MCF 10A (cell line): ENCODE results near the gene MATK. TPM values are rescaled to one million over a fixed set of nuclear protein-coding genes. Genes with fewer than 3 reads are reported as not detected.

Experiments used
- BruUV-seq: library from RNA; stranded (reverse); fragments of 400-500 nt; replicated peaks from 2 replicates; lab custom pipeline; 2021; lab: Mats Ljungman, UMichigan
- CTCF ChIA-PET: fragments of 300-600 bp; sonication (Branson Sonifier 250); formaldehyde crosslinking; extraction: SDS; loops from one replicate; lab custom pipeline; 2021; ENCODE audit warnings: antibody characterized with exemption, inconsistent platforms; lab: Yijun Ruan, JAX
- POLR2A ChIA-PET: fragments of 300-600, 350-650 bp; sonication (Branson Sonifier 250); formaldehyde crosslinking; extraction: SDS; loops from one replicate; lab custom pipeline; 2020; ENCODE audit warnings: antibody characterized with exemption, inconsistent platforms; lab: Yijun Ruan, JAX
- DNase-seq: peaks from one replicate; pipeline ENCODE4 v3.0.0-alpha.2; 2018; ENCODE audit not compliant: unreplicated experiment
- H3K27ac Mint-ChIP-seq: one replicate; pipeline ENCODE4 v1.8.0; 2022; ENCODE audit warnings: mild to moderate bottlenecking, low read depth, mixed read lengths; ENCODE audit not compliant: unreplicated experiment
- H3K27me3 Mint-ChIP-seq: one replicate; pipeline ENCODE4 v1.8.0; 2022; ENCODE audit warnings: mixed read lengths; ENCODE audit not compliant: insufficient read depth, unreplicated experiment
- H3K36me3 Mint-ChIP-seq: one replicate; pipeline ENCODE4 v1.8.0; 2022; ENCODE audit warnings: mild to moderate bottlenecking, moderate library complexity, mixed read lengths; ENCODE audit not compliant: insufficient read depth, unreplicated experiment
- H3K4me1 Mint-ChIP-seq: one replicate; pipeline ENCODE4 v1.8.0; 2022; ENCODE audit warnings: mixed read lengths; ENCODE audit not compliant: insufficient read depth, unreplicated experiment
- H3K4me3 Mint-ChIP-seq: one replicate; pipeline ENCODE4 v1.8.0; 2022; ENCODE audit warnings: mild to moderate bottlenecking, moderate library complexity, mixed read lengths; ENCODE audit not compliant: unreplicated experiment
- H3K9me3 Mint-ChIP-seq: one replicate; pipeline ENCODE4 v1.8.0; 2022; ENCODE audit warnings: mixed read lengths; ENCODE audit not compliant: unreplicated experiment
- CTCF ChIP-seq: fragments of 200-600 bp; IDR thresholded peaks from one replicate; pipeline ENCODE4 v1.8.0; 2022; ENCODE audit warnings: antibody characterized with exemption, mild to moderate bottlenecking; ENCODE audit not compliant: unreplicated experiment
- intact Hi-C: fragments of 100-400 bp; cut with micrococcal nuclease; formaldehyde crosslinking; loops from 2 replicates; pipeline ENCODE4 v1.14.1; 2022
- total RNA-seq: library from RNA; stranded (reverse); gene quantifications from 2 replicates; pipeline ENCODE4 v1.2.3, GENCODE V29; 2022

MATK gene
- total RNA-seq, 1 experiment from 2014 or later, result not detected

GRCh38 chr19:3734310-3734600 lies 51.9 kb downstream of the MATK start:
- Mint-ChIP-seq H3K27ac (no peak overlapping the region), H3K4me1 (peaks cover 6% of the 10 kb centered on the region), H3K27me3 (peaks cover 11% of the 10 kb centered on the region), H3K4me3 (no peak overlapping the region), H3K36me3 (no peaks in the 10 kb centered on the region), H3K9me3 (no peaks in the 10 kb centered on the region)
- no peak for DNase-seq
- BruUV-seq, result no TSS peak
- ChIA-PET POLR2A (no interaction called here), CTCF (no interaction called here)
- no peak for TF ChIP-seq CTCF
- intact Hi-C loops, result no loop called here

GRCh38 chr19:3733549-3734309 lies 52.5 kb downstream of the MATK start:
- H3K4me1 Mint-ChIP-seq, result peaks cover 6% of the 10 kb centered on the region
- no peak for DNase-seq
- no TSS peak for BruUV-seq
- CTCF ChIA-PET, result interaction anchor here (0.7 kb wide), 1 partner anchor 505 kb away, joined by 3 read pairs; no protein-coding TSS in a partner anchor
- H3K27me3 Mint-ChIP-seq, result peaks cover 11% of the 10 kb centered on the region
- H3K36me3 Mint-ChIP-seq, result no peaks in the 10 kb centered on the region
- intact Hi-C loops, result no loop called here
- no peak overlapping the region for H3K4me3 Mint-ChIP-seq
- no peak for TF ChIP-seq CTCF
- POLR2A ChIA-PET, result no interaction called here
- no peaks in the 10 kb centered on the region for H3K9me3 Mint-ChIP-seq
- H3K27ac Mint-ChIP-seq, result no peak overlapping the region

- no peak for TF ChIP-seq CTCF
- ChIA-PET CTCF (interaction anchor here (1.0 kb wide), 1 partner anchor 21 kb away, joined by 4 read pairs; no protein-coding TSS in a partner anchor), POLR2A (interaction anchor here (0.7 kb wide), 1 partner anchor 9 kb away, joined by 3 read pairs; no protein-coding TSS in a partner anchor)
- Mint-ChIP-seq H3K4me3 (no peak overlapping the region), H3K27ac (no peak overlapping the region), H3K36me3 (no peaks in the 10 kb centered on the region), H3K4me1 (peaks cover 6% of the 10 kb centered on the region), H3K27me3 (peaks cover 2% of the 10 kb centered on the region), H3K9me3 (no peaks in the 10 kb centered on the region)
- intact Hi-C loops, result no loop called here
- BruUV-seq, result no TSS peak
- DNase-seq, result no peak
Measured at GRCh38 chr19:3732108-3732507, 54.1 kb downstream of the MATK start.

GRCh38 chr19:3730457-3730958 lies 55.7 kb downstream of the MATK start:
- no peaks in the 10 kb centered on the region for H3K9me3 Mint-ChIP-seq
- no peak overlapping the region for H3K4me3 Mint-ChIP-seq
- no TSS peak for BruUV-seq
- intact Hi-C loops, result no loop called here
- H3K36me3 Mint-ChIP-seq, result no peaks in the 10 kb centered on the region
- TF ChIP-seq CTCF, result no peak
- no peak overlapping the region for H3K27ac Mint-ChIP-seq
- POLR2A ChIA-PET, result no interaction called here
- DNase-seq, result no peak
- H3K27me3 Mint-ChIP-seq, result no peaks in the 10 kb centered on the region
- H3K4me1 Mint-ChIP-seq, result peaks cover 6% of the 10 kb centered on the region
- CTCF ChIA-PET, result no interaction called here

Other genes starting within 250 kb of the MATK start
- gene TEKTIP1, start 247.2 kb downstream of the MATK start, total RNA-seq, result 0.49 and 1.0 TPM in 2 replicates
- gene MFSD12, start 228.8 kb downstream of the MATK start, total RNA-seq, result 77.5 and 79.4 TPM in 2 replicates
- gene HMG20B, start 213.4 kb downstream of the MATK start, total RNA-seq, result 54.7 and 64.7 TPM in 2 replicates
- not detected in 2 replicates for gene GIPC3, start 200.9 kb downstream of the MATK start, total RNA-seq
- gene TBXA2R, start 179.5 kb downstream of the MATK start, total RNA-seq, result not detected in 2 replicates
- 24.7 and 25.1 TPM in 2 replicates for gene CACTIN, start 159.6 kb downstream of the MATK start, total RNA-seq
- 13.3 and 15.8 TPM in 2 replicates for gene PIP5K1C, start 85.9 kb downstream of the MATK start, total RNA-seq
- gene TJP3, start 78.0 kb downstream of the MATK start, total RNA-seq, result 0.69 and 1.6 TPM in 2 replicates
- gene APBA3, start 24.7 kb downstream of the MATK start, total RNA-seq, result 22.9 and 27.6 TPM in 2 replicates
- gene MRPL54, start 23.7 kb downstream of the MATK start, total RNA-seq, result 85.0 and 85.7 TPM in 2 replicates
- gene RAX2, start 14.2 kb downstream of the MATK start, total RNA-seq, result not detected in 2 replicates
- gene ZFR2, start 82.7 kb upstream of the MATK start, total RNA-seq, result not detected in 2 replicates
- not detected in 2 replicates for gene ATCAY, start 94.3 kb upstream of the MATK start, total RNA-seq
- not detected in 2 replicates for gene NMRK2, start 146.7 kb upstream of the MATK start, total RNA-seq
- 60.9 and 61.2 TPM in 2 replicates for gene DAPK3, start 184.7 kb upstream of the MATK start, total RNA-seq
- gene EEF2, start 199.1 kb upstream of the MATK start, total RNA-seq, result 2,296 and 3,126 TPM in 2 replicates
- gene PIAS4, start 221.4 kb upstream of the MATK start, total RNA-seq, result 15.1 and 31.4 TPM in 2 replicates